ENCODE measurements around the gene IGDCC3.

IGDCC3 gene

DNA sequence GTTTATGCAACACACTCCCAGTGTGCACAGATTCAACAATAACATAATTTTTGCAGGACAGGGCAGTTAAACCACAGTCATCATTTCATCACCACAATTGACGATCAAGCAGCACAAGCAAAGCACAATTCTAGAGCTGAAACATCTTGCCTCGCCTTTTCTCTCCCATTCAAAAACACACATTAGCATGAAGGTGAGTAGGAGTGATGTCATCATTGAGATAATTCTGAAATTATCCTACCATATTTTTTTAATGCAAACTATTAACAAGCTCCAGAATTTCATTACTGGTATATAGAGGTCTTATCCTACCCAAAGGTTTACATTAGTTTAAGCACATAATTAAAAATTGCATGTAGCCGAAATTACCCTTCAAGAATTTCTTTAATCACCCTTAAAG, 3.5 kb downstream of the IGDCC3 start:
- no peaks in the 10 kb centered on the region for H3K9me3 ChIP-seq (ENCODE audit: insufficient read depth, low read length)
- TF ChIP-seq, protein P1, sequence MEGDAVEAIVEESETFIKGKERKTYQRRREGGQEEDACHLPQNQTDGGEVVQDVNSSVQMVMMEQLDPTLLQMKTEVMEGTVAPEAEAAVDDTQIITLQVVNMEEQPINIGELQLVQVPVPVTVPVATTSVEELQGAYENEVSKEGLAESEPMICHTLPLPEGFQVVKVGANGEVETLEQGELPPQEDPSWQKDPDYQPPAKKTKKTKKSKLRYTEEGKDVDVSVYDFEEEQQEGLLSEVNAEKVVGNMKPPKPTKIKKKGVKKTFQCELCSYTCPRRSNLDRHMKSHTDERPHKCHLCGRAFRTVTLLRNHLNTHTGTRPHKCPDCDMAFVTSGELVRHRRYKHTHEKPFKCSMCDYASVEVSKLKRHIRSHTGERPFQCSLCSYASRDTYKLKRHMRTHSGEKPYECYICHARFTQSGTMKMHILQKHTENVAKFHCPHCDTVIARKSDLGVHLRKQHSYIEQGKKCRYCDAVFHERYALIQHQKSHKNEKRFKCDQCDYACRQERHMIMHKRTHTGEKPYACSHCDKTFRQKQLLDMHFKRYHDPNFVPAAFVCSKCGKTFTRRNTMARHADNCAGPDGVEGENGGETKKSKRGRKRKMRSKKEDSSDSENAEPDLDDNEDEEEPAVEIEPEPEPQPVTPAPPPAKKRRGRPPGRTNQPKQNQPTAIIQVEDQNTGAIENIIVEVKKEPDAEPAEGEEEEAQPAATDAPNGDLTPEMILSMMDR (IDR thresholded peaks at IDR 0.05; ENCODE audit: insufficient read depth, low read length, poor library complexity, severe bottlenecking): no peak
- no peak for TF ChIP-seq EZH2phosphoT487 (conservative IDR thresholded peaks at IDR 0.05; ENCODE audit: low read length)

GRCh38 chr15:65373163-65373651, 4.6 kb downstream of the IGDCC3 start:
- Histone ChIP-seq H3F3A (ENCODE audit: insufficient read depth) (no peaks in the 10 kb centered on the region), H2AFZ (ENCODE audit: low read depth, low read length, severe bottlenecking) (no peak overlapping the region), H3K4me2 (ENCODE audit: low read depth, low read length, poor library complexity, severe bottlenecking) (no peak overlapping the region), H3K9ac (ENCODE audit: low read length) (no peak overlapping the region), H3K4me3 (ENCODE audit: insufficient read depth, low read length, poor library complexity, severe bottlenecking) (no peak overlapping the region), H4K20me1 (ENCODE audit: low read depth, low read length) (no peaks in the 10 kb centered on the region), H3K79me2 (ENCODE audit: insufficient read depth, low read length) (no peaks in the 10 kb centered on the region), H3K9me2 (replicated peaks; ENCODE audit: insufficient read depth, low read length) (no peaks in the 10 kb centered on the region), H3K9me3 (ENCODE audit: insufficient read depth, low read length) (no peaks in the 10 kb centered on the region), H3K27ac (ENCODE audit: low read depth, low read length) (no peak overlapping the region), H3K36me3 (ENCODE audit: low read length) (no peaks in the 10 kb centered on the region), H3K27me3 (ENCODE audit: low read length) (no peaks in the 10 kb centered on the region)
- no peak for TF ChIP-seq EZH2phosphoT487 (conservative IDR thresholded peaks at IDR 0.05; ENCODE audit: low read length)
- TF ChIP-seq, protein P1 (IDR thresholded peaks at IDR 0.05; ENCODE audit: insufficient read depth, low read length, poor library complexity, severe bottlenecking): no peak

More for the DNA sequence above, 3.5 kb downstream of the IGDCC3 start:
- H3K4me2 ChIP-seq (ENCODE audit: low read depth, low read length, poor library complexity, severe bottlenecking): no peak overlapping the region
- H3K9me2 ChIP-seq (replicated peaks; ENCODE audit: insufficient read depth, low read length): no peaks in the 10 kb centered on the region
- no peaks in the 10 kb centered on the region for H3K79me2 ChIP-seq (ENCODE audit: insufficient read depth, low read length)
- H2AFZ ChIP-seq (ENCODE audit: low read depth, low read length, severe bottlenecking): no peak overlapping the region
- H4K20me1 ChIP-seq (ENCODE audit: low read depth, low read length): no peaks in the 10 kb centered on the region
- H3K27me3 ChIP-seq (ENCODE audit: low read length): no peaks in the 10 kb centered on the region
- no peaks in the 10 kb centered on the region for H3K36me3 ChIP-seq (ENCODE audit: low read length)
- H3K4me3 ChIP-seq (ENCODE audit: insufficient read depth, low read length, poor library complexity, severe bottlenecking): no peak overlapping the region
- H3K9ac ChIP-seq (ENCODE audit: low read length): no peak overlapping the region
- no peak overlapping the region for H3K27ac ChIP-seq (ENCODE audit: low read depth, low read length)
- no peaks in the 10 kb centered on the region for H3F3A ChIP-seq (ENCODE audit: insufficient read depth)

- Histone ChIP-seq H2AFZ (ENCODE audit: low read depth, low read length, severe bottlenecking) (no peak overlapping the region), H3K4me2 (ENCODE audit: low read depth, low read length, poor library complexity, severe bottlenecking) (no peak overlapping the region), H3K9me3 (ENCODE audit: insufficient read depth, low read length) (no peaks in the 10 kb centered on the region), H4K20me1 (ENCODE audit: low read depth, low read length) (no peaks in the 10 kb centered on the region), H3K27ac (ENCODE audit: low read depth, low read length) (no peak overlapping the region), H3K79me2 (ENCODE audit: insufficient read depth, low read length) (no peaks in the 10 kb centered on the region), H3K36me3 (ENCODE audit: low read length) (no peaks in the 10 kb centered on the region), H3K4me3 (ENCODE audit: insufficient read depth, low read length, poor library complexity, severe bottlenecking) (no peak overlapping the region), H3K9me2 (replicated peaks; ENCODE audit: insufficient read depth, low read length) (no peaks in the 10 kb centered on the region), H3K27me3 (ENCODE audit: low read length) (no peaks in the 10 kb centered on the region), H3K9ac (ENCODE audit: low read length) (no peak overlapping the region), H3F3A (ENCODE audit: insufficient read depth) (no peaks in the 10 kb centered on the region)
- TF ChIP-seq EZH2phosphoT487 (conservative IDR thresholded peaks at IDR 0.05; ENCODE audit: low read length): no peak
- TF ChIP-seq, protein P1 (IDR thresholded peaks at IDR 0.05; ENCODE audit: insufficient read depth, low read length, poor library complexity, severe bottlenecking): no peak
These were observed 5.1 kb downstream of the IGDCC3 start for GRCh38 chr15:65372787-65373067.
